HEK293 (cell line): ENCODE measurements around the gene PTPN6.

ENCODE experiments used
- FEZF1 ChIP-seq: fragments of 450-650 bp; formaldehyde crosslinking; IDR thresholded peaks from 2 replicates; pipeline ENCODE4 v1.5.1; 2016; ENCODE audit warnings: missing biosample characterization, missing genetic modification characterization
- GLIS1 ChIP-seq: fragments of 450-650 bp; formaldehyde crosslinking; IDR thresholded peaks from 2 replicates; pipeline ENCODE4 v1.5.1; 2016; ENCODE audit warnings: missing biosample characterization, missing genetic modification characterization
- HOXD13 ChIP-seq: sonication (generic); formaldehyde crosslinking; IDR thresholded peaks from 2 replicates; pipeline ENCODE4 v1.8.0; 2022; ENCODE audit warnings: missing genetic modification reagents, borderline replicate concordance
- MEIS1 ChIP-seq: sonication (generic); formaldehyde crosslinking; IDR thresholded peaks from 2 replicates; pipeline ENCODE4 v1.8.1; 2022; ENCODE audit warnings: missing genetic modification reagents, mild to moderate bottlenecking, borderline replicate concordance
- YY1 ChIP-seq: fragments of 450-650 bp; formaldehyde crosslinking; IDR thresholded peaks from 2 replicates; pipeline ENCODE4 v1.5.1; 2018; ENCODE audit warnings: missing biosample characterization, missing genetic modification characterization
- ZBTB21 ChIP-seq: fragments of 450-650 bp; formaldehyde crosslinking; IDR thresholded peaks from 2 replicates; pipeline ENCODE4 v1.5.1; 2017; ENCODE audit warnings: missing biosample characterization, missing genetic modification characterization
- ZEB2 ChIP-seq: fragments of 450-650 bp; formaldehyde crosslinking; IDR thresholded peaks from 2 replicates; pipeline ENCODE4 v1.5.1; 2016; ENCODE audit warnings: missing biosample characterization, missing genetic modification characterization
- ZFP3 ChIP-seq: fragments of 450-650 bp; formaldehyde crosslinking; IDR thresholded peaks from 2 replicates; pipeline ENCODE4 v1.5.1; 2016; ENCODE audit warnings: low read depth, missing biosample characterization, missing genetic modification characterization
- ZFP41 ChIP-seq: fragments of 450-650 bp; formaldehyde crosslinking; IDR thresholded peaks from 2 replicates; pipeline ENCODE4 v1.5.1; 2016; ENCODE audit warnings: missing biosample characterization, missing genetic modification characterization, borderline replicate concordance
- ZNF202 ChIP-seq: fragments of 450-650 bp; formaldehyde crosslinking; IDR thresholded peaks from 2 replicates; pipeline ENCODE4 v1.5.1; 2016; ENCODE audit warnings: missing biosample characterization, missing genetic modification characterization, borderline replicate concordance
- ZNF239 ChIP-seq: fragments of 450-650 bp; formaldehyde crosslinking; IDR thresholded peaks from 2 replicates; pipeline ENCODE4 v1.5.1; 2016; ENCODE audit warnings: missing biosample characterization, missing genetic modification characterization
- ZNF266 ChIP-seq: fragments of 450-650 bp; formaldehyde crosslinking; IDR thresholded peaks from 2 replicates; pipeline ENCODE4 v1.5.1; 2016; ENCODE audit warnings: missing biosample characterization, missing genetic modification characterization, low read depth
- ZNF311 ChIP-seq: fragments of 450-650 bp; formaldehyde crosslinking; IDR thresholded peaks from 2 replicates; pipeline ENCODE4 v1.5.1; 2017; ENCODE audit warnings: missing biosample characterization, missing genetic modification characterization, borderline replicate concordance
- ZNF366 ChIP-seq: fragments of 450-650 bp; formaldehyde crosslinking; conservative IDR thresholded peaks from 2 replicates; pipeline ENCODE4 v1.5.1; 2016; ENCODE audit warnings: missing biosample characterization, missing genetic modification characterization
- ZNF549 ChIP-seq: fragments of 450-650 bp; IDR thresholded peaks from 2 replicates; pipeline ENCODE4 v1.5.1; 2018; ENCODE audit warnings: missing biosample characterization, missing genetic modification characterization, mild to moderate bottlenecking, inconsistent platforms, moderate library complexity
- ZNF571 ChIP-seq: fragments of 450-650 bp; formaldehyde crosslinking; IDR thresholded peaks from 2 replicates; pipeline ENCODE4 v1.5.0; 2017; ENCODE audit warnings: missing biosample characterization, missing genetic modification characterization
- ZNF610 ChIP-seq: fragments of 450-650 bp; formaldehyde crosslinking; IDR thresholded peaks from 2 replicates; pipeline ENCODE4 v1.5.1; 2016; ENCODE audit warnings: missing biosample characterization, missing genetic modification characterization, borderline replicate concordance
- ZNF777 ChIP-seq: fragments of 450-650 bp; formaldehyde crosslinking; IDR thresholded peaks from 2 replicates; pipeline ENCODE4 v1.5.1; 2017; ENCODE audit warnings: missing biosample characterization, missing genetic modification characterization, borderline replicate concordance
- TF ChIP-seq, protein P1 (sequence below): fragments of 450-650 bp; formaldehyde crosslinking; IDR thresholded peaks from 2 replicates; pipeline ENCODE4 v1.5.1; 2016; ENCODE audit warnings: missing biosample characterization, missing genetic modification characterization, low read depth
- TF ChIP-seq, protein P2 (sequence below): fragments of 450-650 bp; formaldehyde crosslinking; IDR thresholded peaks from 2 replicates; pipeline ENCODE4 v1.5.1; 2016; ENCODE audit warnings: missing biosample characterization, missing genetic modification characterization
- TF ChIP-seq, protein P3 (sequence below): fragments of 450-650 bp; formaldehyde crosslinking; IDR thresholded peaks from 2 replicates; pipeline ENCODE4 v1.5.1; 2016; ENCODE audit warnings: missing biosample characterization, missing genetic modification characterization
- TF ChIP-seq, protein P4 (sequence below): fragments of 450-650 bp; formaldehyde crosslinking; IDR thresholded peaks from 2 replicates; pipeline ENCODE4 v1.5.1; 2016; ENCODE audit warnings: missing biosample characterization, missing genetic modification characterization
- TF ChIP-seq, protein P5 (sequence below): fragments of 450-650 bp; formaldehyde crosslinking; IDR thresholded peaks from 2 replicates; pipeline ENCODE4 v1.5.1; 2016; ENCODE audit warnings: missing biosample characterization, missing genetic modification characterization, low read depth
- TF ChIP-seq, protein P6 (sequence below): fragments of 450-650 bp; formaldehyde crosslinking; IDR thresholded peaks from 2 replicates; pipeline ENCODE4 v1.5.1; 2016; ENCODE audit warnings: missing biosample characterization, missing genetic modification characterization

PTPN6 gene

DNA sequence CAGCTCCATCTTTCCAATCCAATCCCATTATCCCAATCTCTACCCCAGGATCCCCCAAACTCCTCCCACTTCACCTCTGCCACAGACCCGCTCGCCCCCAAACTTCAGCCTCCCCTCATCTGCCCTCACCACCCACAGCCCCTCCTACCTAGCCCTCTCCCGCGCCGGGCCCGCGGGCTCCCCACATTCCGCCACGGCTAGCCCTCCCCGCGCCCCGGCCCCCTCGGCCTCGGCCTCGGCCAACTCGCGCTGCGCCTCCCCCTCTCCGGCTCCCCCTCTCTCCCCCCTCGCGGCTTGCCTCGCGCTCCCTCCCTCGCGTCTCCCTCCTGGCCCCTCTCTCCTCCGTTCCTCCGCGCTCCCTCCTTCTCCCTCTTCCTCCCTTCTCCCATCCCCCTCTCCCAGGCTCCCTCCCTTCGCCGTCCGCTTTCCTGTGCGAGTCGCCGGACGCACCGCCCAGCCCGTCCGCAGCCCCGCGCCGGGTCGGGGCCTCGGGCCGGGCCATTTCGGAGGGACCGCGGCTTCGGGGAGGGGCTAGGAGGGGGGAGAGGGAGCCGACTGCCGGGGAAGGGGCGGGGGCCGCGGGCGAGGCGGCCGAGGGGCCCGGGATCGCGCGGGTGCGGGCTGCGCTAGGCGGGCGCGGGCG is 23.7 kb upstream of the PTPN6 start, which contains the start of gene ATN1 (continued):
- TF ChIP-seq, protein P1, sequence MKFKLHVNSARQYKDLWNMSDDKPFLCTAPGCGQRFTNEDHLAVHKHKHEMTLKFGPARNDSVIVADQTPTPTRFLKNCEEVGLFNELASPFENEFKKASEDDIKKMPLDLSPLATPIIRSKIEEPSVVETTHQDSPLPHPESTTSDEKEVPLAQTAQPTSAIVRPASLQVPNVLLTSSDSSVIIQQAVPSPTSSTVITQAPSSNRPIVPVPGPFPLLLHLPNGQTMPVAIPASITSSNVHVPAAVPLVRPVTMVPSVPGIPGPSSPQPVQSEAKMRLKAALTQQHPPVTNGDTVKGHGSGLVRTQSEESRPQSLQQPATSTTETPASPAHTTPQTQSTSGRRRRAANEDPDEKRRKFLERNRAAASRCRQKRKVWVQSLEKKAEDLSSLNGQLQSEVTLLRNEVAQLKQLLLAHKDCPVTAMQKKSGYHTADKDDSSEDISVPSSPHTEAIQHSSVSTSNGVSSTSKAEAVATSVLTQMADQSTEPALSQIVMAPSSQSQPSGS (tag by site-specific recombination): no peak
- TF ChIP-seq, protein P2, sequence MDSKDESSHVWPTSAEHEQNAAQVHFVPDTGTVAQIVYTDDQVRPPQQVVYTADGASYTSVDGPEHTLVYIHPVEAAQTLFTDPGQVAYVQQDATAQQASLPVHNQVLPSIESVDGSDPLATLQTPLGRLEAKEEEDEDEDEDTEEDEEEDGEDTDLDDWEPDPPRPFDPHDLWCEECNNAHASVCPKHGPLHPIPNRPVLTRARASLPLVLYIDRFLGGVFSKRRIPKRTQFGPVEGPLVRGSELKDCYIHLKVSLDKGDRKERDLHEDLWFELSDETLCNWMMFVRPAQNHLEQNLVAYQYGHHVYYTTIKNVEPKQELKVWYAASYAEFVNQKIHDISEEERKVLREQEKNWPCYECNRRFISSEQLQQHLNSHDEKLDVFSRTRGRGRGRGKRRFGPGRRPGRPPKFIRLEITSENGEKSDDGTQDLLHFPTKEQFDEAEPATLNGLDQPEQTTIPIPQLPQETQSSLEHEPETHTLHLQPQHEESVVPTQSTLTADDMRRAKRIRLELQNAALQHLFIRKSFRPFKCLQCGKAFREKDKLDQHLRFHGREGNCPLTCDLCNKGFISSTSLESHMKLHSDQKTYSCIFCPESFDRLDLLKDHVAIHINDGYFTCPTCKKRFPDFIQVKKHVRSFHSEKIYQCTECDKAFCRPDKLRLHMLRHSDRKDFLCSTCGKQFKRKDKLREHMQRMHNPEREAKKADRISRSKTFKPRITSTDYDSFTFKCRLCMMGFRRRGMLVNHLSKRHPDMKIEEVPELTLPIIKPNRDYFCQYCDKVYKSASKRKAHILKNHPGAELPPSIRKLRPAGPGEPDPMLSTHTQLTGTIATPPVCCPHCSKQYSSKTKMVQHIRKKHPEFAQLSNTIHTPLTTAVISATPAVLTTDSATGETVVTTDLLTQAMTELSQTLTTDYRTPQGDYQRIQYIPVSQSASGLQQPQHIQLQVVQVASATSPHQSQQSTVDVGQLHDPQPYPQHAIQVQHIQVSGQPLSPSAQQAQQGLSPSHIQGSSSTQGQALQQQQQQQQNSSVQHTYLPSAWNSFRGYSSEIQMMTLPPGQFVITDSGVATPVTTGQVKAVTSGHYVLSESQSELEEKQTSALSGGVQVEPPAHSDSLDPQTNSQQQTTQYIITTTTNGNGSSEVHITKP (tag by site-specific recombination): peak; percentile 69
- TF ChIP-seq ZEB2 (tag by site-specific recombination) (peak; percentile 87; the same call in 1 of the 2 replicates), ZNF549 (tag by site-specific recombination) (no peak), ZFP3 (no peak), HOXD13 (CRISPR knock-in tag) (no peak), ZFP41 (no peak), ZNF266 (tag by site-specific recombination) (no peak), ZNF777 (peak; percentile 64; the same call in 1 of the 2 replicates), ZNF610 (tag by site-specific recombination) (0 out of 2 replicates have a peak, but pooled peaks have one; percentile 17), ZNF571 (no peak), ZNF366 (tag by site-specific recombination) (peak; percentile 97), GLIS1 (tag by site-specific recombination) (peak; percentile 89), MEIS1 (CRISPR knock-in tag) (no peak), FEZF1 (tag by site-specific recombination) (peak; percentile 11; the same call in 1 of the 2 replicates), ZNF239 (no peak), ZNF311 (tag by site-specific recombination) (no peak), YY1 (no peak; the same call in 1 of the 2 replicates), ZBTB21 (tag by site-specific recombination) (no peak), ZNF202 (tag by site-specific recombination) (no peak; the same call in 1 of the 2 replicates)
- TF ChIP-seq, protein P3, sequence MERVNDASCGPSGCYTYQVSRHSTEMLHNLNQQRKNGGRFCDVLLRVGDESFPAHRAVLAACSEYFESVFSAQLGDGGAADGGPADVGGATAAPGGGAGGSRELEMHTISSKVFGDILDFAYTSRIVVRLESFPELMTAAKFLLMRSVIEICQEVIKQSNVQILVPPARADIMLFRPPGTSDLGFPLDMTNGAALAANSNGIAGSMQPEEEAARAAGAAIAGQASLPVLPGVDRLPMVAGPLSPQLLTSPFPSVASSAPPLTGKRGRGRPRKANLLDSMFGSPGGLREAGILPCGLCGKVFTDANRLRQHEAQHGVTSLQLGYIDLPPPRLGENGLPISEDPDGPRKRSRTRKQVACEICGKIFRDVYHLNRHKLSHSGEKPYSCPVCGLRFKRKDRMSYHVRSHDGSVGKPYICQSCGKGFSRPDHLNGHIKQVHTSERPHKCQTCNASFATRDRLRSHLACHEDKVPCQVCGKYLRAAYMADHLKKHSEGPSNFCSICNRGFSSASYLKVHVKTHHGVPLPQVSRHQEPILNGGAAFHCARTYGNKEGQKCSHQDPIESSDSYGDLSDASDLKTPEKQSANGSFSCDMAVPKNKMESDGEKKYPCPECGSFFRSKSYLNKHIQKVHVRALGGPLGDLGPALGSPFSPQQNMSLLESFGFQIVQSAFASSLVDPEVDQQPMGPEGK (tag by site-specific recombination): peak; percentile 98
- TF ChIP-seq, protein P4, sequence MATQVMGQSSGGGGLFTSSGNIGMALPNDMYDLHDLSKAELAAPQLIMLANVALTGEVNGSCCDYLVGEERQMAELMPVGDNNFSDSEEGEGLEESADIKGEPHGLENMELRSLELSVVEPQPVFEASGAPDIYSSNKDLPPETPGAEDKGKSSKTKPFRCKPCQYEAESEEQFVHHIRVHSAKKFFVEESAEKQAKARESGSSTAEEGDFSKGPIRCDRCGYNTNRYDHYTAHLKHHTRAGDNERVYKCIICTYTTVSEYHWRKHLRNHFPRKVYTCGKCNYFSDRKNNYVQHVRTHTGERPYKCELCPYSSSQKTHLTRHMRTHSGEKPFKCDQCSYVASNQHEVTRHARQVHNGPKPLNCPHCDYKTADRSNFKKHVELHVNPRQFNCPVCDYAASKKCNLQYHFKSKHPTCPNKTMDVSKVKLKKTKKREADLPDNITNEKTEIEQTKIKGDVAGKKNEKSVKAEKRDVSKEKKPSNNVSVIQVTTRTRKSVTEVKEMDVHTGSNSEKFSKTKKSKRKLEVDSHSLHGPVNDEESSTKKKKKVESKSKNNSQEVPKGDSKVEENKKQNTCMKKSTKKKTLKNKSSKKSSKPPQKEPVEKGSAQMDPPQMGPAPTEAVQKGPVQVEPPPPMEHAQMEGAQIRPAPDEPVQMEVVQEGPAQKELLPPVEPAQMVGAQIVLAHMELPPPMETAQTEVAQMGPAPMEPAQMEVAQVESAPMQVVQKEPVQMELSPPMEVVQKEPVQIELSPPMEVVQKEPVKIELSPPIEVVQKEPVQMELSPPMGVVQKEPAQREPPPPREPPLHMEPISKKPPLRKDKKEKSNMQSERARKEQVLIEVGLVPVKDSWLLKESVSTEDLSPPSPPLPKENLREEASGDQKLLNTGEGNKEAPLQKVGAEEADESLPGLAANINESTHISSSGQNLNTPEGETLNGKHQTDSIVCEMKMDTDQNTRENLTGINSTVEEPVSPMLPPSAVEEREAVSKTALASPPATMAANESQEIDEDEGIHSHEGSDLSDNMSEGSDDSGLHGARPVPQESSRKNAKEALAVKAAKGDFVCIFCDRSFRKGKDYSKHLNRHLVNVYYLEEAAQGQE (tag by site-specific recombination): no peak
- TF ChIP-seq, protein P5, sequence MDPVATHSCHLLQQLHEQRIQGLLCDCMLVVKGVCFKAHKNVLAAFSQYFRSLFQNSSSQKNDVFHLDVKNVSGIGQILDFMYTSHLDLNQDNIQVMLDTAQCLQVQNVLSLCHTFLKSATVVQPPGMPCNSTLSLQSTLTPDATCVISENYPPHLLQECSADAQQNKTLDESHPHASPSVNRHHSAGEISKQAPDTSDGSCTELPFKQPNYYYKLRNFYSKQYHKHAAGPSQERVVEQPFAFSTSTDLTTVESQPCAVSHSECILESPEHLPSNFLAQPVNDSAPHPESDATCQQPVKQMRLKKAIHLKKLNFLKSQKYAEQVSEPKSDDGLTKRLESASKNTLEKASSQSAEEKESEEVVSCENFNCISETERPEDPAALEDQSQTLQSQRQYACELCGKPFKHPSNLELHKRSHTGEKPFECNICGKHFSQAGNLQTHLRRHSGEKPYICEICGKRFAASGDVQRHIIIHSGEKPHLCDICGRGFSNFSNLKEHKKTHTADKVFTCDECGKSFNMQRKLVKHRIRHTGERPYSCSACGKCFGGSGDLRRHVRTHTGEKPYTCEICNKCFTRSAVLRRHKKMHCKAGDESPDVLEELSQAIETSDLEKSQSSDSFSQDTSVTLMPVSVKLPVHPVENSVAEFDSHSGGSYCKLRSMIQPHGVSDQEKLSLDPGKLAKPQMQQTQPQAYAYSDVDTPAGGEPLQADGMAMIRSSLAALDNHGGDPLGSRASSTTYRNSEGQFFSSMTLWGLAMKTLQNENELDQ (tag by site-specific recombination): no peak
- TF ChIP-seq, protein P6, sequence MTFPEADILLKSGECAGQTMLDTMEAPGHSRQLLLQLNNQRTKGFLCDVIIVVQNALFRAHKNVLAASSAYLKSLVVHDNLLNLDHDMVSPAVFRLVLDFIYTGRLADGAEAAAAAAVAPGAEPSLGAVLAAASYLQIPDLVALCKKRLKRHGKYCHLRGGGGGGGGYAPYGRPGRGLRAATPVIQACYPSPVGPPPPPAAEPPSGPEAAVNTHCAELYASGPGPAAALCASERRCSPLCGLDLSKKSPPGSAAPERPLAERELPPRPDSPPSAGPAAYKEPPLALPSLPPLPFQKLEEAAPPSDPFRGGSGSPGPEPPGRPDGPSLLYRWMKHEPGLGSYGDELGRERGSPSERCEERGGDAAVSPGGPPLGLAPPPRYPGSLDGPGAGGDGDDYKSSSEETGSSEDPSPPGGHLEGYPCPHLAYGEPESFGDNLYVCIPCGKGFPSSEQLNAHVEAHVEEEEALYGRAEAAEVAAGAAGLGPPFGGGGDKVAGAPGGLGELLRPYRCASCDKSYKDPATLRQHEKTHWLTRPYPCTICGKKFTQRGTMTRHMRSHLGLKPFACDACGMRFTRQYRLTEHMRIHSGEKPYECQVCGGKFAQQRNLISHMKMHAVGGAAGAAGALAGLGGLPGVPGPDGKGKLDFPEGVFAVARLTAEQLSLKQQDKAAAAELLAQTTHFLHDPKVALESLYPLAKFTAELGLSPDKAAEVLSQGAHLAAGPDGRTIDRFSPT (tag by site-specific recombination): peak; percentile 52; the same call in 1 of the 2 replicates
